Naive thymus-derived CD4-positive, alpha-beta T cell (primary cell): ENCODE results near the gene SAP30BP. TPM values are rescaled to one million over a fixed set of nuclear protein-coding genes. Genes with fewer than 3 reads are reported as not detected.
"Not testable (repeated sequence)": the region's sequence is repeated elsewhere in the genome, so short reads cannot be mapped to it uniquely, and the experiment has no call there.

Source experiments
- ATAC-seq: fragments of 150-1000 bp; cut with Tn5 transposase; 2 replicates; pipeline ENCODE4 v1.10.0; 2021; ENCODE audit warnings: mild to moderate bottlenecking, moderate library complexity
- CTCF ChIA-PET: fragments of 350-600 bp; sonication (Branson Sonifier 250); formaldehyde crosslinking; loops from one replicate; lab custom pipeline; 2021; ENCODE audit warnings: antibody characterized with exemption; lab: Charles Lee
- POLR2A ChIA-PET: fragments of 350-600 bp; sonication (Branson Sonifier 250); formaldehyde crosslinking; loops from one replicate; lab custom pipeline; 2021; ENCODE audit warnings: antibody characterized with exemption, inconsistent platforms; lab: Charles Lee
- DNase-seq, 9 donors: peaks; one replicate each; pipeline versions ENCODE4 v3.0.0 to v3.0.0-alpha.2; 2020 to 2022; ENCODE audit warnings: mixed read lengths in 1 of 9
- H3K27ac ChIP-seq: one replicate; pipeline ENCODE4 v1.7.0; 2013; ENCODE audit warnings: mild to moderate bottlenecking, low read depth, low read length, moderate library complexity
- H3K27me3 ChIP-seq, 2 donors: one replicate each; pipeline ENCODE4 v1.7.0; 2013; ENCODE audit warnings: low read length in 2 of 2, mild to moderate bottlenecking in 2 of 2, moderate library complexity in 2 of 2; ENCODE audit not compliant: control insufficient read depth in 2 of 2, insufficient read depth in 2 of 2
- H3K36me3 ChIP-seq, 3 experiments: 1 replicate in 2 of 3; 2 replicates in 1 of 3; pipeline ENCODE4 v1.7.0; 2013; ENCODE audit warnings: low read length in 3 of 3, mild to moderate bottlenecking in 3 of 3, moderate library complexity in 1 of 3; ENCODE audit not compliant: insufficient read depth in 3 of 3, control insufficient read depth in 2 of 3
- H3K4me1 ChIP-seq, 2 donors: one replicate each; pipeline ENCODE4 v1.7.0; 2013; ENCODE audit warnings: low read length in 2 of 2, mild to moderate bottlenecking in 2 of 2, moderate library complexity in 1 of 2; ENCODE audit not compliant: control insufficient read depth in 2 of 2, insufficient read depth in 2 of 2
- H3K4me3 ChIP-seq: 2 replicates; pipeline ENCODE4 v1.7.0; 2013; ENCODE audit warnings: mild to moderate bottlenecking, low read length
- H3K9me3 ChIP-seq, 3 experiments: 1 replicate in 2 of 3; 2 replicates in 1 of 3; pipeline ENCODE4 v1.7.0; 2013; ENCODE audit warnings: low read length in 3 of 3; ENCODE audit not compliant: control insufficient read depth in 2 of 3
- H3K27ac Mint-ChIP-seq, 9 donors: one replicate each; pipeline ENCODE4 v1.8.0; 2020 to 2022; ENCODE audit warnings: mixed read lengths in 9 of 9, mild to moderate bottlenecking in 8 of 9, moderate library complexity in 5 of 9, inconsistent platforms in 2 of 9
- H3K27me3 Mint-ChIP-seq, 5 donors: one replicate each; pipeline ENCODE4 v1.8.0; 2021 to 2022; ENCODE audit warnings: mixed read lengths in 5 of 5, mild to moderate bottlenecking in 1 of 5
- H3K36me3 Mint-ChIP-seq, 5 donors: one replicate each; pipeline ENCODE4 v1.8.0; 2020 to 2022; ENCODE audit warnings: mixed read lengths in 5 of 5, mild to moderate bottlenecking in 3 of 5, inconsistent platforms in 1 of 5
- H3K4me1 Mint-ChIP-seq, 7 donors: one replicate each; pipeline ENCODE4 v1.8.0; 2020 to 2022; ENCODE audit warnings: mixed read lengths in 7 of 7, mild to moderate bottlenecking in 3 of 7, inconsistent platforms in 1 of 7
- H3K4me3 Mint-ChIP-seq, 10 donors: one replicate each; pipeline ENCODE4 v1.8.0; 2020 to 2022; ENCODE audit warnings: mild to moderate bottlenecking in 10 of 10, mixed read lengths in 10 of 10, moderate library complexity in 6 of 10, inconsistent platforms in 2 of 10
- H3K9me3 Mint-ChIP-seq, 11 donors: one replicate each; pipeline ENCODE4 v1.8.0; 2020 to 2022; ENCODE audit warnings: mixed read lengths in 11 of 11, mild to moderate bottlenecking in 4 of 11, inconsistent platforms in 1 of 11, moderate library complexity in 1 of 11
- intact Hi-C, 2 donors: fragments of 100-400 bp; cut with micrococcal nuclease; formaldehyde crosslinking; loops; one replicate each; pipeline ENCODE4 v1.15.1; 2023
- polyA plus RNA-seq, 2 donors: library from polyadenylated mRNA; unstranded; fragments of 300-500 nt; fragmentation: Illumina TruSeq; gene quantifications; one replicate each; pipeline ENCODE4 v1.2.3, GENCODE V29; 2021
- total RNA-seq, 6 experiments: library from RNA in 5 of 6; stranded (reverse) in 5 of 6; gene quantifications; 1 replicate in 5 of 6; 2 replicates in 1 of 6; pipeline ENCODE4 v1.2.3 and lab custom pipeline; 2021 to 2026

SAP30BP gene
- total and polyA plus RNA-seq, 7 experiments from 2014 or later = 69.5 to 198 (median 114) TPM

DNA sequence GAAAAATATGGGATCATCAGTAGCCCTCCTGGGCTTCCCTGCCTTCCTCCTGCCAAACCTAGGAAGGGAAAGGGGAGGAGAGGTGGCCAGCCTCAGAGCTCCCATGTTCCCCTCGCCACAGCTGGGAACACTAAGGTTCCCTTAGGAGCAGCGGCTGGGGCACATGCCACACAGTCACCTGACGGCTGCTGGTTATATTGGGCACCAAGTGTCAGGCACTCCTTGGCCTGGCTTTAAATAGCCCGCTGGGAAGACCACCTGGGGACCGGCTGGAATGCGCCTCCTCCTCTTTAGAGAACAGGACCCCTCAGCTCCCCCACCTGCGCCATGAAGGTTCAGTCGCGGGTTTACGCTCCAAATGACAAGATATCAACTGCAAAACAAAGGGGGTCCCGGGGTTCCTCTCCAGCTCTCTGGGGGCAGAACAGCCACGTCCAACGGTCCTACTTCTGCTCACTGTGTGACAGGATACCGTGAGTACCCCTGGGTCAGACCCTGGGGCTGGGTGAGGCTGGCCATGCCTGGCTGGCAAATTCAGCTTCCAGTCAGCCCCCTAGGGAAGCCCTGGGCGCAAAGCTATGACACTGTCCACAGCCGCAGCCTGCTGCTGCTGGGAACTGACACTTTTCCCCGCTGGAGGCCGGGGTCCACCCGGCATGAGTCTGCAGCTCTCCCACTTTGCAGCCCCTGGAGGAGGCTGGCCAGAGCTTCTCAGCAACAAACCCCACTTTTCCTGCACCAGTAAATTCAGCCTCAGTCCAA, 30.6 kb upstream of the SAP30BP start:
- Mint-ChIP-seq H3K9me3 (no peaks in the 10 kb centered on the region), H3K27me3 (no peaks in the 10 kb centered on the region), H3K4me3 (no peak overlapping the region), H3K27ac (no peak overlapping the region), H3K4me1 (peaks cover 3 to 14% (median 7%) of the 10 kb centered on the region in 7 donors), H3K36me3 (no peaks in the 10 kb centered on the region)
- H3K27me3 ChIP-seq = no peaks in the 10 kb centered on the region
- H3K9me3 ChIP-seq = no peaks in the 10 kb centered on the region
- no peak overlapping the region for H3K4me3 ChIP-seq
- H3K36me3 ChIP-seq = peaks cover 0 to 19% (median 0%) of the 10 kb centered on the region in 3 experiments
- intact Hi-C loops = no loop called here
- CTCF ChIA-PET = interaction anchor here (0.8 to 1.4 kb wide), 2 partner anchors 111 to 117 kb away, joined by 3 to 4 read pairs; no protein-coding TSS in a partner anchor
- DNase-seq = no peak
- no peak overlapping the region for H3K27ac ChIP-seq
- peaks cover 0 to 8% of the 10 kb centered on the region in 2 donors for H3K4me1 ChIP-seq
- no peak for ATAC-seq
- POLR2A ChIA-PET = no interaction called here

- ChIA-PET POLR2A (no interaction called here), CTCF (interaction anchor here (1.1 to 1.5 kb wide), 3 partner anchors 24 to 110 kb away, joined by 3 to 4 read pairs (median 3); no protein-coding TSS in a partner anchor)
- Mint-ChIP-seq H3K27me3 (no peaks in the 10 kb centered on the region), H3K27ac (no peak overlapping the region), H3K4me3 (no peak overlapping the region), H3K4me1 (peaks cover 3 to 14% (median 7%) of the 10 kb centered on the region in 7 donors), H3K9me3 (no peaks in the 10 kb centered on the region), H3K36me3 (no peaks in the 10 kb centered on the region)
- H3K4me1 ChIP-seq = peaks cover 0 to 8% of the 10 kb centered on the region in 2 donors
- no peaks in the 10 kb centered on the region for H3K9me3 ChIP-seq
- intact Hi-C loops = no loop called here
- DNase-seq = no peak
- H3K27me3 ChIP-seq = no peaks in the 10 kb centered on the region
- no peak for ATAC-seq
- H3K36me3 ChIP-seq = peaks cover 0 to 23% (median 0%) of the 10 kb centered on the region in 3 experiments
- H3K4me3 ChIP-seq = no peak overlapping the region
- H3K27ac ChIP-seq = no peak overlapping the region
Observed at GRCh38 chr17:75637143-75637538, 30.0 kb upstream of the SAP30BP start.

DNA sequence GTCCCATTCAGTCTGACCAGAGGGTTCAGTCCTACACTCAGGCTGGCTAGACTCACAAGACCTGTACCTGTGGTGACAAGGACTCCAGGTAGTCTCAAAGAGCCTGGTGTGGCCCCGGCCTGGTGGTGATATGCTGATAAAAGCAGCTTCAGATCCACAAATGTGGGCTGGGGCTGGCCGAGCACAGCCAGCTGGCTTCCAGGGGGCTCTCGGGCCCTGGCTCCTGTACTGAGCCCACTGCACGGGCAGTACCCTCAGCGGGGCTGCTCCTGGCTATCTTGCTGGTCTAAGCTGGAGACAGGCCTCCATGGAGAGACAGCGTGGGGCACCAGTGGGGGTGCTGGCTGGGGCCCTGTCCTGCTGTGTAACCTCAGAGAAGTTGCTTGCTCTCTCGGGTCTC, 29.6 kb upstream of the SAP30BP start:
- POLR2A ChIA-PET = no interaction called here
- H3K9me3 ChIP-seq = no peaks in the 10 kb centered on the region
- H3K4me3 Mint-ChIP-seq = no peak overlapping the region
- H3K27me3 ChIP-seq = no peaks in the 10 kb centered on the region
- H3K4me3 ChIP-seq = no peak overlapping the region
- ATAC-seq = no peak
- H3K4me1 Mint-ChIP-seq = peaks cover 4 to 14% (median 7%) of the 10 kb centered on the region in 7 donors
- H3K27ac ChIP-seq = no peak overlapping the region
- CTCF ChIA-PET = interaction anchor here (1.1 to 1.5 kb wide), 2 partner anchors 24 to 108 kb away, joined by 3 read pairs; no protein-coding TSS in a partner anchor
- H3K36me3 Mint-ChIP-seq = no peaks in the 10 kb centered on the region
- DNase-seq = no peak
- no peak overlapping the region for H3K27ac Mint-ChIP-seq
- H3K9me3 Mint-ChIP-seq = no peaks in the 10 kb centered on the region
- intact Hi-C loops = no loop called here
- H3K4me1 ChIP-seq = peaks cover 0 to 8% of the 10 kb centered on the region in 2 donors
- no peaks in the 10 kb centered on the region for H3K27me3 Mint-ChIP-seq
- H3K36me3 ChIP-seq = peaks cover 0 to 23% (median 0%) of the 10 kb centered on the region in 3 experiments

DNA sequence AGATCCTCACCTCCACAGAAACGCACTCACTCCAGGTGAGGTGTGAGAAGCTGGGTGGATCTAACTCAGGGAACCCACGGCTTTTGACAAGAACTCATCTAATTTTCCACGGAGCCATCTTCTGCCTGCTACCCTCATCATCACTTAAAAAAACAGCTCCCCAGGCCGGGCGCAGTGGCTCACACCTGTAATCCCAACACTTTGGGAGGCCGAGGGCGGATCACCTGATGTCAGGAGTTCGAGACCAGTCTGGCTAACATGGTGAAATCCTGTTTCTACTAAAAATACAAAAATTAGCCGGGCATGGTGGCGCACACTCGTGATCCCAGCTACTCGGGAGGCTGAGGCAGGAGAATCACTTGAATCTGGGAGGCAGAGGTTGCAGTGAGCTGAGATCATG, 29.1 kb upstream of the SAP30BP start:
- intact Hi-C loops, H3K36me3 Mint-ChIP-seq, H3K27ac ChIP-seq, H3K4me1 ChIP-seq, H3K4me3 ChIP-seq, H3K9me3 Mint-ChIP-seq, H3K4me3 Mint-ChIP-seq, H3K27me3 Mint-ChIP-seq, H3K27me3 ChIP-seq, ATAC-seq, POLR2A ChIA-PET, H3K9me3 ChIP-seq, DNase-seq, H3K27ac Mint-ChIP-seq: not testable (repeated sequence)
- H3K4me1 Mint-ChIP-seq = peaks cover 4 to 11% (median 6%) of the 10 kb centered on the region in 7 donors
- CTCF ChIA-PET = interaction anchor here (0.6 to 1.5 kb wide), 3 partner anchors 23 to 279 kb away, joined by 3 read pairs; no protein-coding TSS in a partner anchor
- peaks cover 0 to 23% (median 0%) of the 10 kb centered on the region in 3 experiments for H3K36me3 ChIP-seq

DNA sequence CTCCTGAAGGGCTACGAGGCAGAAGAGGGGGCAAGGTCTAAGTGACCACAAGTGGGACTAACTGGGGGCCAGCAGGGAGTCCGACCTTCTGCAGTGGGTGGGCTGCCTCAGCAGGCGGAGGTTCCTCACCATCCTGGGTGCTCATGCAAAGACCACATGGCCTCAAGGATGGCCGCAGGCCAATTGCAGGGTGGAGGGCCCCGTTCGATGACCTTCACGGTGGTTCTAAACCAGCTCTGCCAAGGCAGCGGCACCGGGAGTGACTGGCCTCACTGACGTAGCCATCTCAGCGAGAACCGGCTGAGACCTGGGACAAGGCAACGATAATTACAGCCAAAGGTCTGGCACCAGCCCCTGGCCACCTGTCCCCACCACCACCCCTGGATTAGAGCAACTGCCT, 28.2 kb upstream of the SAP30BP start:
- ATAC-seq = no peak
- Mint-ChIP-seq H3K4me1 (peaks cover 2 to 4% (median 2%) of the 10 kb centered on the region in 7 donors), H3K4me3 (no peak overlapping the region), H3K36me3 (peaks cover 0 to 3% (median 0%) of the 10 kb centered on the region in 5 donors), H3K27me3 (no peaks in the 10 kb centered on the region), H3K9me3 (no peaks in the 10 kb centered on the region), H3K27ac (no peak overlapping the region)
- H3K4me1 ChIP-seq = peaks cover 0 to under 1% of the 10 kb centered on the region in 2 donors
- CTCF ChIA-PET = no interaction called here
- POLR2A ChIA-PET = no interaction called here
- DNase-seq = no peak
- intact Hi-C loops = no loop called here
- no peaks in the 10 kb centered on the region for H3K9me3 ChIP-seq
- H3K4me3 ChIP-seq = no peak overlapping the region
- peaks cover 0 to 30% (median 0%) of the 10 kb centered on the region in 3 experiments for H3K36me3 ChIP-seq
- no peaks in the 10 kb centered on the region for H3K27me3 ChIP-seq
- no peak overlapping the region for H3K27ac ChIP-seq

- Mint-ChIP-seq H3K27me3 (no peaks in the 10 kb centered on the region), H3K4me1 (peaks cover 0 to 3% (median 0%) of the 10 kb centered on the region in 7 donors), H3K36me3 (peaks cover 0 to 3% (median 0%) of the 10 kb centered on the region in 5 donors), H3K27ac (no peak overlapping the region), H3K4me3 (no peak overlapping the region), H3K9me3 (no peaks in the 10 kb centered on the region)
- Histone ChIP-seq H3K9me3 (no peaks in the 10 kb centered on the region), H3K27me3 (no peaks in the 10 kb centered on the region), H3K4me1 (no peaks in the 10 kb centered on the region), H3K36me3 (peaks cover 0 to 30% (median 0%) of the 10 kb centered on the region in 3 experiments), H3K4me3 (no peak overlapping the region), H3K27ac (no peak overlapping the region)
- POLR2A ChIA-PET = no interaction called here
- ATAC-seq = no peak
- CTCF ChIA-PET = no interaction called here
- DNase-seq = no peak
- intact Hi-C loops = no loop called here
Observed at GRCh38 chr17:75639327-75639726, 27.8 kb upstream of the SAP30BP start.
